Peyer's patch (tissue), 4 donors: ENCODE measurements around the gene WRAP73. TPM values are rescaled to one million over a fixed set of nuclear protein-coding genes. Genes with fewer than 3 reads are reported as not detected.
A peak's percentile ranks its signal among the peaks of the same experiment; 100 is the strongest.

Experiments
- DNase-seq, 3 donors: peaks; one replicate each; pipeline ENCODE4 v3.0.0-alpha.2; 2017 to 2019
- H3K27ac ChIP-seq, 4 donors: fragments of 200-600 bp; sonication (generic); one replicate each; pipeline ENCODE4 v1.5.1; 2016 to 2019
- H3K27me3 ChIP-seq, 2 donors: fragments of 200-600 bp; sonication (generic); one replicate each; pipeline ENCODE4 v1.5.1; 2019
- H3K36me3 ChIP-seq, 3 donors: fragments of 200-600 bp; sonication (generic); one replicate each; pipeline ENCODE4 v1.5.1; 2016 to 2019
- H3K4me1 ChIP-seq, 4 donors: fragments of 200-600 bp; sonication (generic); one replicate each; pipeline ENCODE4 v1.5.1; 2016 to 2019
- H3K4me3 ChIP-seq, 4 donors: fragments of 200-600 bp; sonication (generic); 1 replicate in 3 of 4; 2 replicates in 1 of 4; pipeline ENCODE4 v1.5.1; 2016 to 2019; ENCODE audit warnings: mild to moderate bottlenecking in 1 of 4
- H3K9me3 ChIP-seq, 4 donors: fragments of 200-600 bp; sonication (generic); one replicate each; pipeline ENCODE4 v1.5.1; 2016 to 2019; ENCODE audit warnings: mild to moderate bottlenecking in 1 of 4
- CTCF ChIP-seq, 6 experiments: fragments of 450-650 bp in 4 of 6; fragments of 200-600 bp in 2 of 6; sonication (generic) in 1 of 6; IDR thresholded peaks; one replicate each; pipeline ENCODE4 v1.5.1; 2017 to 2019; ENCODE audit warnings: antibody characterized with exemption in 6 of 6, mild to moderate bottlenecking in 3 of 6, moderate library complexity in 1 of 6
- POLR2A ChIP-seq, 2 donors: fragments of 450-650 bp; IDR thresholded peaks; one replicate each; pipeline ENCODE4 v1.5.1; 2017; ENCODE audit warnings: antibody characterized with exemption in 2 of 2, mild to moderate bottlenecking in 2 of 2, moderate library complexity in 2 of 2
- total RNA-seq, 4 donors: library from RNA; depleted of rRNA; stranded (reverse); fragments of >200 nt; gene quantifications; one replicate each; pipeline ENCODE4 v1.1.0, GENCODE V29; 2016

Gene WRAP73
- total RNA-seq, 4 donors from 2014 or later = 34.3 to 71.1 (median 49.4) TPM

DNA sequence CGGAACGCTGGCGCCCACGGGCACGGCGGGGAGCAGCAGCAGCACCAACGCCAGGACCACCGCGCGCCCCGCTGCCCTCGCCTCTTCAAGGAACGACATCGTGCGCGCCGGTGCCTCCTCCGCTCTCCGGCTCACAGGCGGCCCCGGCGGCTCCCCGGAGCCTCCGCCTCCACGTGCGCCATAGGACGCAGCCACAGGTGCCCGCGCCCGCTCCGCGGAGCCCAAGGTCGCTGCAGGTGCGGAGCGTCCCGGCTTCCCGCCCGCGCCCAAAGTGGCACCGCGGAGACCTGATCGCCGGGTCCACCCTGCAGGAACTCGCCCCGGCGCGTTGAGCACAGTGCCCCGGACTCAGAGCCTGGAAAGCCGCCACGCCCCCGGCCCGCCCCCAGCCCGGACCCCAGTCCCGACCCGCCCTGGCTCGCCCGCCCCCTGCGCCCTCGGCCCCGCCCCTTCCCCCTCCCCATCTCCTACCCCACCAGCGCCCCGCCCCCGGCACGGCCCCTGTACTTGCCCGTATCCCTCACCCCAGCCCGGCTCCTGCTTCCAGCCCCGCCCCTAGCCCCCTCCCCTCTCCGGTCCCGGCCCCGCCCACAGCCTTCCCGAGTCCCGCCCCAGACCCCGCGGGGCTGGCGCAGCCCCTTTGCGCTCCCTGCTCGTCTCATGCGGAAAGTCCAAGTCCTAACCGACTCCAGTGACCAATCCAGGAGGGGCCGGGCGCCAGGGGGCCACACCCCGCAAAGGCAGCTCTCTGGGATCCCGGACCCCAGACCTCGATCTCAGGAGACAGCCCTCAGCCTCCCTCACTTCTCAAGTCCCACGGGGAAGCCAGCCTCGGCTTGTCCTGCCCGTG, 38.5 kb downstream of the WRAP73 start, which contains the start of gene MEGF6:
Gene MEGF6 (minus strand): TSS at position 339 of the 850 bp plus-strand sequence. CDS start 240 bp downstream, at position 99.
- TF ChIP-seq POLR2A (IDR thresholded peaks at IDR 0.05) (no peak), CTCF (IDR thresholded peaks at IDR 0.05) (no peak)
- H3K36me3 ChIP-seq = no peaks in the 10 kb centered on the region
- DNase-seq = peak; percentile 65 to 83 (median 74)
- H3K4me1 ChIP-seq = peaks cover 5 to 18% (median 15%) of the 10 kb centered on the region in 4 donors
- no peak within 1 kb of the TSS for H3K27ac ChIP-seq
- H3K9me3 ChIP-seq = no peaks in the 10 kb centered on the region
- peak within 1 kb of the TSS; percentile 18 to 54 (median 50) for H3K4me3 ChIP-seq
- no peaks in the 10 kb centered on the region for H3K27me3 ChIP-seq

DNA sequence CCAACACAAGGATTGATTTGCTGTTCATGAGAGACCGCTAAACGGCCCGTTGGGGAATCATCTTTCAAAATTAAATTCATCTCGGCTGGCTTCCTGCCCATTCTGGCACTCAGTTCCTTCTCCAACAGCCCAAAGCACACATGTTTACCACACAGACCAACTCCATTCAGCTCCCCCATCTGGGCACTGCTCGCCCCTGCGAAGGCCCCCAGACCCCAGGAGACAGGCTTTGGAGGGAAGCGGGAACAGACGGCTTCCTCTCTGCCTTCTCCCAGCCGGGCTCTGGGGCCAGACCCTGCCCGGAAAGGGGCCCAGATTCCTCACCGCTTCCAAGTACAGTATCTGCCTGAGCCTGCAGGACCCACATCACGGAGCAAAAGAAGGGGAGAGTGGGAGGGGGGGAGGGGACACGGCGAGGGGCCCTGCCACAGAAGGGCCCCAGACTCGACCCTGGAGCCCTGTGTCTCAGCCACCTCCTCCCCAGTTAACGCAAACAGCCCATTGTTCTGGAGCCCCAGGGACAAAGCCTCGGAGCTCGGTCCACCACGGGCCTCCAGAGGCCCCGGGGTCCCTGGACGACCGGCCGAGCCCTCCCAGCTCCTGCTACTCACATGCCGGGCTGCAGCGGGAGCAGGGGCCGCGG, 39.3 kb downstream of the WRAP73 start:
- no peak for TF ChIP-seq POLR2A (IDR thresholded peaks at IDR 0.05)
- no peak for TF ChIP-seq CTCF (IDR thresholded peaks at IDR 0.05)
- Histone ChIP-seq H3K4me1 (peaks cover 5 to 18% (median 15%) of the 10 kb centered on the region in 4 donors), H3K27ac (no peak overlapping the region), H3K4me3 (peak overlapping the region; percentile 18 to 54 (median 50)), H3K36me3 (no peaks in the 10 kb centered on the region), H3K9me3 (no peaks in the 10 kb centered on the region), H3K27me3 (no peaks in the 10 kb centered on the region)
- no peak for DNase-seq

DNA sequence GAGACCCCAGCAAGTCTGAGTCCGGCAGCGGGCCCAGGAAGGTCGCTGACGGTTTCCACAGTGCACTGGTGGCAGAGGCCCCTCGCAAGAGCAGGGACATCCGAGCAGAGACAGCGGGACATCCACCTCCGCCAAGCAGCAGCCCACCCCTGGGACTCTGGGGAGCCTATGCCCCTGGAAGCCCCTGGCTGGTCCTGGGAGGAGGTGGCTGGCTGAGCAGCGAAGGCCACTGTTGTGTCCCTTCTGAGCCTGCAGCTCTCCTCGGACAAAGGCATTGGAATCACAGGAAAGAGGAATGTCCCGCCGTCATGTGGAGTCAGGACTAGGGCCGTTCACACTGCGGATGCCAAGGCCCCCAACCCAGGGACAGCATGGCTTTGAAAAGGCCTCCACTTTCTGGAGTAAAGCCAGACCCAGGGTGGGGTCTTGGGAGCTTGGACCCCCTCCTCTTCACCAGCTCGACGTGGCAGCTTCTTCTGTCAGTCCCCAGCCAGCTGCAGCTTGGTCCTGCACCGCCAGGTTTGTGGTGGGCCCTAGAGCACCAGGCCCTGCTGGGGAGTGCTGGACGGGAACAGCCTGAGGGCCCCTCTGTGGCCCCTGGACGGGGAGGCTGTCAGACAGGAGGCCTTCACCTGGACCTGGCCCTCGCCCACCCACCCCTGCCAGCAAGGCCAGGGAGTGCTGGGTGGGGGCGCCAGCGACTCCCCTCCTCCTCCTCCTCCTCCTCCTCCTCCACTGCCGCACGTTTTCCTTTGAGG, 40.0 kb downstream of the WRAP73 start:
- DNase-seq = no peak
- Histone ChIP-seq H3K4me1 (peaks cover 5 to 18% (median 15%) of the 10 kb centered on the region in 4 donors), H3K9me3 (no peaks in the 10 kb centered on the region), H3K27ac (no peak overlapping the region), H3K4me3 (no peak overlapping the region), H3K36me3 (no peaks in the 10 kb centered on the region), H3K27me3 (no peaks in the 10 kb centered on the region)
- TF ChIP-seq CTCF (IDR thresholded peaks at IDR 0.05) (no peak), POLR2A (IDR thresholded peaks at IDR 0.05) (no peak)

DNA sequence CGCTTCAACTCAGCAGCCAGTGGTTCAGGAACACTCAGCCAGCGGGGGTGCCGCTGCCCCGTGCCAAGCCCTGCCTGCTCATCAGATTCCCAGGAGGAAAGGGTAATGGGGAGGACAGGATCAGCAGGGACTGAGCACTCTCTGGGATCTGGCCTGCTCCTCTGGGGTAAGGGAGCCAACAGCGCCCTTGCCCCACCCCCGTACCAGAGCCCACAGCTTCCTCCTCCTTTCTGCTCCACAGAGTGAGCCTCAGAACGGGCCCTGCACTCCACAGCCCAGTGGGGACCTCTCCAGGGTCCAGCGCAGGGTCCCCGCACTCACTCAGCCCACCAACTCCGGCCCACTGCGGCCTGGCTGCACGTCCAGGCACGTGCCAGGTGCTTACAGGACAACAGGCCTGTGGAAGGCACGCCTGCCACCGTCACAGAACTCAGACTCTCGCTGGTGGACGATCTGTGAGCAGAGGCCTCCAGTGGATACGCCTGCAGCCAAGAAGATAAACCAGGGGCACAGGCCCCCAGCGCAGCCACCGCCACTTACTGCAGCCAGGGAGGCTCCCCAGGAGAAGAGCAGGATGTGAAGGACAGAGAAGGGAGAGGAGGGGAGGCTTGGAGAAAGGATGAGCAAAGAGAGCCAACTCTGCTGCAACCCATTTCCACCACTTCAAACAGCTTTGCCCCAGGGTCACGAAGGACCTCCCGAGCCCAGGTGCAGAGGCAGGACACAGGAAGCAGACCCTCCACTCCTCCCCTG, 40.7 kb downstream of the WRAP73 start:
- Histone ChIP-seq H3K9me3 (no peaks in the 10 kb centered on the region), H3K27ac (no peak overlapping the region), H3K4me1 (peaks cover 5 to 18% (median 15%) of the 10 kb centered on the region in 4 donors), H3K27me3 (no peaks in the 10 kb centered on the region), H3K4me3 (no peak overlapping the region), H3K36me3 (no peaks in the 10 kb centered on the region)
- no peak for DNase-seq
- no peak for TF ChIP-seq POLR2A (IDR thresholded peaks at IDR 0.05)
- TF ChIP-seq CTCF (IDR thresholded peaks at IDR 0.05) = no peak

GRCh38 chr1:3608154-3608553, 41.7 kb downstream of the WRAP73 start:
- Histone ChIP-seq H3K36me3 (no peaks in the 10 kb centered on the region), H3K27me3 (no peaks in the 10 kb centered on the region), H3K4me1 (peaks cover 5 to 18% (median 15%) of the 10 kb centered on the region in 4 donors), H3K9me3 (no peaks in the 10 kb centered on the region), H3K4me3 (no peak overlapping the region), H3K27ac (no peak overlapping the region)
- no peak for DNase-seq
- TF ChIP-seq POLR2A (IDR thresholded peaks at IDR 0.05) = no peak
- TF ChIP-seq CTCF (IDR thresholded peaks at IDR 0.05) = no peak
